ENCODE results near the gene MBD3. TPM values are rescaled to one million over a fixed set of nuclear protein-coding genes. Genes with fewer than 3 reads are reported as not detected.

The MBD3 gene
- total RNA-seq, 1 donor from 2014 or later: 65.0 TPM

DNA sequence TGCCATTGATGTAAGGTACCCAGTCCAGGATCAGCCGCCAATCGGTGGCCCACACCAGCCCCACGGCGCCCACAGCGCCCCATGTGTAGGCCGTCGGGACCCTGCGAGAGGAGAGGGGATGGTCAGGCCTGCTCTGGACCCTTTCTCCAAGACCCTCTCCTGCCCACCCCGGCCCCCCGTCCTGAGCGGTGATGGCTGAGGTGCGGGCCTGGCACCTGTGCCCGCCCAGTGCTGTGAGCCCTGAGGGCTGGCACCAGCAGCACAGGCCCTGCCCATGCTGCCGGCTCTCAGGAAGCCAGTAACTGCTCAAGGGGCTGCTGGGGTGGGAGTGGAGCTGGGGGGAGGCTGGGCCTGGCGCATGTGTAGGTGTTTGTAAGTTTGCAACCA, 6.8 kb upstream of the MBD3 start:
- DNase-seq (ENCODE audit: low spot score): no peak

DNA sequence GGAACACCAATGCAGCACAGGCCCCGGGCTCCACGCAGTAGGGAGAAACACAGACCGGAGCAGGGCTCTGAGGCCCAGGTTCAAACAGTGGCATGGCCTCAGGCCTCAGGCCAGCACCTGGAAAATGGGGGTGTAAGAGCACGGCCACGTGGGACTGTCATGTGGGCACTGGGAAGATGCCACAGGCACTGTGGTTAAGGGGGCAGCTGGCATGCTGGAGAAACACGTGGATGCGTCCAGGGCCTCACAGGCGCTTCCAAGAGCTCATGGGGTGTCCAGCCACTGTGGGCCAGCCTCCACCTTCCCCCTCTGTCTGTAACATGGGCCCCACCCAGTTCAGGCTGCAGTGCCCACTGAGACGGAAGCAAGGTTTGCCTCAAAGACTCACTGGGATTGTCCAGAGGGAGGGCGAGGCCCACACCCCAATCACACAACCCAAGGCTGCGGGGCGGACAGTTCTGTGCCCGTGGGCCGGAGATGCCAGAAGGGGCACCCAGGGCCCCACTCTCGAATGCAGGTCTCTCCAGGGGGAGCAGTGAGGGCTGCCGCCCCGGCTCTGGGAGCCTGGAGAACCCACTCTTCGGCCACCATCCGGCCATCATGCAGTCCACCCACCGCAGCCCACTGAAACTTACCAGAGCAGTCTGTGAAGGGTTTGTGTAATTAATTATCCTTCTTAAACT, 6.3 kb upstream of the MBD3 start:
- no peak for DNase-seq (ENCODE audit: low spot score)

GRCh38 chr19:1593501-1593772, 772 bp upstream of the MBD3 start:
- DNase-seq (ENCODE audit: low spot score): no peak

GRCh38 chr19:1592024-1592754, 476 bp downstream of the MBD3 start:
- DNase-seq (ENCODE audit: low spot score): peak; percentile 95

GRCh38 chr19:1591421-1592023, 1.1 kb downstream of the MBD3 start:
- DNase-seq (ENCODE audit: low spot score): no peak

DNA sequence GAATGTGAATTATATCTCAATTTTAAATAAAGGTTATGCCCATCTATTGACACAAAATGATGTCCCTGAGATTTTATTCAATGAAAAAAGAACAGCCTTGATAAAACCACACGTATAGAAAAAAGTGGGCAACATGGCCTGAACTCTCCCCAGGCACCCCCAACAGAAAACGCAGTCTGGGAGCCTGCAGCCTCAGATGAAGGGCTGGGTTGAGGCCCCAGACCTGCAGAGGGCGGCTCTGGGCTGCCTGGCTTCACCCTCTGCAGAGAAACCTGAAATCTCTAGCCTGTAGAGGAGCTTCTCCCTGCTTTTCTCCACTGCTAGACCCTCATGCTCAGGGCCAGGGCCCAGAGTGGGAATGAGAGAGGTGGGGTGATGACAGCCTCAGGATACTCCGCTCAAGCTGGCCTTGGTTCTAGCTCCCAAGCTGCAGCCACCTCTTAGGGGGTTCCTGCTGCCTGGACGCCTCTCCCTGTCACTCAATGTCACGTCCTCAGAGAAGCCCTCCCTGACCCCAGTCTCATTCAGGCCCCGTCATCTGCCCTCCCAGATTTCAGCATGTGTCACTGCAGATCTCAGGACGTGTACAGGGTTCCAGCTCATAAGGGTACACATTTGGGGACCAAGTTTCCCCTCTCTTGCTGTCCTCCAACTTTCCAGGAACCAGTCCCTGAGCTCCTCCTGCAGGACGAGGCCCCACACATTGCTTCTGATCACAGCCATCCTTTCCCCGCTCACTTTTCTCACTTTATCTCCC, 1.8 kb downstream of the MBD3 start:
- no peak for DNase-seq (ENCODE audit: low spot score)

DNA sequence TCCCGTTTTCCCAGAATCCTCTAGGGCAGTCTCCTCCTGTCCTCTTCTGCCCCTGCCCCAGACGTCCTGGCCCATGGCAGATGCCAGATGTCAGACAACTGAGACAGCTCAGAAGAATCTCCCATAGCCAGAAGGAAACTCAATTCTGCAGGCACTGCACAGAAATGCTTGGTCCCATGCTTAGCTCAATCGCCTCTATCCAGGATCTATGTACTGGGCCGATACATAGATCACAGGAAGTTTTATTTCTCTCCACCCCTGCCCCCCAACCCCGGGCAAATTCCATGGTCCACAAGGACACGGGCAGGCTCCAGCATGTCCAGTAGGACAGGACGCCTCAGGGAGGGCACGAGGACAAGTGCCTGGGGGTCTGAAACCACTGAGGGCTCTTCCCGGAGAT, 4.8 kb downstream of the MBD3 start:
- DNase-seq (ENCODE audit: low spot score): no peak

- no peak for DNase-seq (ENCODE audit: low spot score)
These were observed 7.5 kb downstream of the MBD3 start for GRCh38 chr19:1585243-1585580.

DNA sequence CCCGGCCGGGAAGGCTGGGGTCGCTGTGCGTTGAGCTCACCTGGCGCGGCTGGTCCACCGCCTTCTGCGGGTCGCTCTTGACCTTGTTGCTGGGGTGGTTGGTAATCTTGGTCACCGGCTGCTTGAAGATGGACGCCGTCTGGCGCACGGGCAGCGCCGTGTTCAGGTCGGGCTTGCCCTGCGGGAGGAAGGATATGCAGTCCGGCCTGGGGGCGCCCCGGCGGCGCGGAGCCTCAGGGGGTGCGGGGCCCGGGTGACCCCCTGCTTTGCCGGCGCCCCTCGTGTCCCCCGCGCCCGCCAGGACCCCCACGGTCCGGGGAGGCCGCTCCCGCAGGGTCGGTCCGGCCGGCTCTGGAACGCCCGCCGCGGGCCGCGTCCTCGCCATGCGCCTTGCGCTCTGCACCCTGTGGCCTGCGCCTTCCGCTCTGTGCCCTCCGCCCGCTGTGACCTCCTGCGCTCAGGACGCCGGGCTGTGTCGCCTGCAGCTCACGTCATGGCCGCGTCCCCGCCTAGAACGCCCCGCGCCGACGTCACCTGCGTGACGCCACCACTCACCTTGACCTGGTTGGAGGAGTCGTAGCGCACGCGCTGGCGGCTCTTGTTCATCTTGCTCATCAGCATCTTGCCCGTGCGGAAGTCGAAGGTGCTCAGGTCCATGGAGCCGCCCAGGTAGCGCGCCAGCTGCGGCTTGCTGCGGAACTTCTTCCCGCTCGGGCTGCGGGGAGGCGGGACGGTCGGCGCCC, 8.0 kb downstream of the MBD3 start:
- no peak for DNase-seq (ENCODE audit: low spot score)

GRCh38 chr19:1582201-1582600, 10.5 kb downstream of the MBD3 start:
- DNase-seq (ENCODE audit: low spot score): no peak

DNA sequence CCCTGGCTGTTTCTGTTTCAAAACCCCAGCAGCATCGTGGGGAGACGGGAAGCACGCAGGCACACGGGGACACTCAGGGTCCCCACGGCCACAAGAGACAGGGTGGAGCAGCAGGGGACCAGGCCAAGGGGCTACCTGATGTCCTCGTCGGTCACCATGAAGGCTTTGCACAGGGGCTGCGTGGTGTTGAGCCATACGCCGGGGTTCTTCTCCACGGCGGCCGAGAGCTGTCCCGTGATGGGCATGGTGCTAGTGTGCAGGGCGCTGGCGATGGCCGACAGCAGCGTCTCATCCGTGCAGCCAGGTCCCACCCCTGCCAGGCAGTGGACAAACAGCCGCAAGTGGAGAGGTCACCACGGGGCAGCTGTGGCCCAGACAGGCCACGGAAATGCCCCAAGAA, 11.7 kb downstream of the MBD3 start:
- no peak for DNase-seq (ENCODE audit: low spot score)

- no peak for DNase-seq (ENCODE audit: low spot score)
These were observed 12.3 kb downstream of the MBD3 start for GRCh38 chr19:1580382-1580781.

DNA sequence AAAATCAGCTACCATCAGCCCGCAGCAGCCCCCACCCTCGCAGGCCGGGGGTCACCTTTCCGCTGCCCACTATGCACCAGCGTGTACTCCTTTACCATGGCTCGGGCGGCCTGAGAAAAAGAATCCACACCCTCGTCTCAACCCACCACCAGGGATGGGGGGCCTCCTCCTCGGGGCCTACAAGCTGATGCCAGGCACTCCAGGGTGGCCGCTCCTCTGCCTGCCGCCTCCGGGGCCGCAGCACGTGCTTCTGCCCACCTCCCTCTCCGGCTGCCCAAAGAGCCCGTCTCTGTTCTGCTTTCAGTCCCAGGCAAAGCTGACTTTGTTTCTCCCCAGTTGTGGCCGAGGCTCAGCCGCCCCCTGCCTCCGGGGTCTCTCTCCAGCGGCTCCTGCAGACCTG, 13.4 kb downstream of the MBD3 start:
- DNase-seq (ENCODE audit: low spot score): no peak

DNA sequence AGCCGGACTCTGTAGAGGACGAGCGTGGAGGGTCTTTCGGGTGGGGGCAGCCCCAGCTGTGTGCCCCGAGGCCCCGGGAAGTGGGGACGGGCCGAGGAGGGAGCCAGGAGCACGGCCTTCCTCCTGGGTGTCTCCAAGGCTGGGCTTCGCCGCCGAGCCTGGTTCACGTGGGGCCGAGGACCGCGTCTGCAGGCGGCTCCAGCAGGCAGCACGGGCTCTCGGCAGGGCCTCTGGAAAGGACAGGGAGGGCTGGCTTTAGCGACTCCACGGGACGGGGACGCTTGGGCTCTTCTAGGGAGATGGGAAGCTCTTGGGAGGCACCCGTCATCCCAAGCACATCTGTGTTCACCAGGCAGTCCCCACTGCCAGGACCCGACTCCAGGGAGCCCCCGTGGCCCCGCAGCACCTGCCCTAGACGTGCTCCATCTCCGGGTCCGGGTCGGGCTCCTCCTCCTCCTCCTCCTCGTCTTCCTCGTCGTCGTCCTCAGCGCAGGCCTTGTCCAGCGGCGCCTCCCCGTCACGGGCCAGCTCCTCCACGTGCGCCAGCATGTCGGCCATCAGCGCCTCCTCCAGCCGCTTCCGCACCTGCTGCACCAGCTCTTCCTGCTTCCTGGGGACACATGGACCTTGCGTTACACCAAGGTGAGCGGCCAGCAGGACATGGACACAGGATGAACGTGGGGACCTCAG, 14.6 kb downstream of the MBD3 start:
- no peak for DNase-seq (ENCODE audit: low spot score)

DNA sequence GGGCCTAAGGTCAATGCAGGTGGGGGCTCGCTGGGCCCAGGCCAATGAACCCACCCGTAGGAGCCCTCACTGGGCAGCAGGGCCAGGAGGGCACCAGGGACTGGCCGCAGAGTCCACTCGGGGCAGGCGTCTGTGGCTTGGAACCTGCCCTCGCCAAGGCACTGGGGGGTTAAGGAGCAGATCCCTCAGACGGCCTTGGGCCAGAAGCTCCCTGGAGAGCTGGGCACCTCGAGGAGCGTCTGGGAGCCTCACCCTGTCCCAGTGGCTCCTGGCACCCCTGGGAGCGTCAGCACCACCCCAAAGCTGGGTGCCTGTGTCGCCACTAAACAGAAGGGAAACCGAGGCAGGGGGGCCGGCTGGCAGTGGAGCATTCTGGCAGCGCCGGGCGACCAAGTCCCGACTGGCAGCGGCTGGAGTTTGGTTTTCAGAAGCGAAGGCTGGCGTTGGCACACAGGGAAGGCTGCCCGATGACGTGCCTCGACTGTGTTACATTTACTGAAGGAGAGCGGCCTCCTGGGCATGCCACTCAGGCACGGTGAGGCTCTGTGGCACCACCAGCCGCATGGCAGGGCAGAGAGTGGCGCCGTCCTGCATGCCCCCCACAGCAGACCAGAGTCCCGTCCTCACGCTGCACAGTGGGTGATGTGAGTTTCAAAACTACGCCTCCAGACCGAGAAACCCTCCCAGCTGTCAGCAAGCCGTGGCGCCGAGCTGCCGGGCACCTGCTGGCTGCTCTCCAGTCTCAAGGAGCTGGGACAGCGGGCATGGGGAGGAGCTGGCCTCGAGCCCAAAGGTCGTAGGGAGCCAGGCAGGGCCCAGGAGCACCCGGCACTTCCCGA, 15.4 kb downstream of the MBD3 start:
- no peak for DNase-seq (ENCODE audit: low spot score)

DNA sequence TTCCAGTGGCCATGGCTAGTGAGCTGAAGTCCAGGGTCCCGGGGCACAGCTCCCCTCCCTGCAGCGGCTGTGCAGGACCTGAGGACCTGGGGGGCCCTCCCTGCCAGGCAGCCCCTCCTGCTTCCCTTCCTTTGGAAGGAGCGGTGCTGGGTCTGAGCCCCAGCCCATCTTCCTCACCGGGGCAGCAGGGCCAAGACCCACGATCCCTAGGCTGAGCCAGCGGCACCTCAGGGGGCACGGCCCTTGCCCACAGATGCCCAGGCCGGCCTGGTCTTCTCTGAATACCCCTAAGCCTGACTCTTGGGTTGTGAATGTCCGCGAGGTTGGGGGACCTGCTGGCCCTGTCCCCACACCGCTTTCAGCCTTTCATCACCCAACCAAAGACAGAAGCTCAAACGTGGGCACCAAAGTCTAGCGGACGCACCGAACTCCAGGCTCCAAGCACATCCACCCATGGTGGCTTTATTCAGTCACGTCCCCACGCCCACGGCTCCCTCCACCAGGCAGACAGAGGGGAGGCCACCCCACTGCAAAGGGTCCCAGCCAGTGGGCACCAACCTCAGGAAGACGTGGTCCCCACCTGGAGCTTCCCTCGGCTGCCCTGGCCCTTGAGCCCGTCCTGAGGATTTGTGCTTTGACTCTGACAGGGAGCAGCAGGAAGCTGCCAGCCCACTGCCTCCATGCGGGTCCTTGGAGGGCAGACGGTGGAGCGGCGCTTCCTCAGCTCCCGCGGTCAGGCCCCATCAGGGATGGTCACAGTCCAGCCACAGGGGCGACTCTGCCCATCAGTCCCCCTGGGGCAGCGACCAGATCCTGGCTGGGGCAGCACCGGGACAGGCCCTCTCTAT, 16.2 kb downstream of the MBD3 start:
- DNase-seq (ENCODE audit: low spot score): no peak

DNA sequence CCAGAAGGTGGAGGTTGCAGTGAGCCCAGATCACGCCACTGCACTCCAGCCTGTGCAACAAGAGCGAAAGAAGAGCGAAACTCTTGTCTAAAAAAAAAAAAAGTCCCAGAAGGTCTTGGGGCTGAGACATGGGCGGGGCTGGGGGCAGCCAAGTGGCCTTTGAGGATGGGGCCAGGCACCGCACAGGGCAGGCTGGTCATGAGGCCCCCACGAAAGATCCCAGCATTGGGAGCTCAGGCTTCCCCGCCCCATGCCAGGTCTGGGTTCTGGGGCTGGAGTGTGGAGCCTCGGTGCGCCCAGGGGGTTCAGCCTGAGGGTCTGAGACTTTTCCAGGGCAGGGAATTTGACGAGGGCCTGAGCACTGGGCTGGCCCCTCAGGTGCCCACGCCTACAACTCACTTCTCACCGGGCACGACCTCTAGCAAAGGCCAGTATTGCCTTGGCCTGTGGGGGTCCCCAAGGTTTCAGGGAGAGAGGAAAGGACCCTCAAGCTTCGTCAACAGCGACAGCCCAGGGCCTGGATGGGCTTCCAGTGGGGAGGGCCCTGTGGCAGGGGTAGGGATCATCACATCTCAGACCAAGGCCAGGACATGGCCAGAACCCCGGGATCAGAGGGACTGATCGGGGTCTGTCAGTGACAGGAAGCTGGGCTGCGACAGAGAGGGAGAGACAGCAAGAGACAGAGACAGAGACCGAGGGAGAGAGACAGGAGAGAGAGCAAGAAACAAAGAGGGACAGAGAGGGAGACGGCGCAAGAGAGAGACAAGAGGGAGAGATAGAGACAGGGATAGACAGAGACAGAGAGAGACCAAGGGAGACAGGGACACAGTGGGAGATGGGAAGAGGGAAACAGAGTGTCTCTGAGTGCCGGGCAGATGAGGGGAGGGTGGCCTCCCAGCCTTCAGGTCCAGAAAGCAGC, 17.1 kb downstream of the MBD3 start:
- DNase-seq (ENCODE audit: low spot score): no peak
